GM12891 (cell line): ENCODE data around the gene LHFPL3.
"Not testable (repeated sequence)": the region's sequence is repeated elsewhere in the genome, so short reads cannot be mapped to it uniquely, and the experiment has no call there.

ENCODE experiments used
- DNase-seq: peaks from one replicate; pipeline ENCODE4 v3.0.0; 2011; ENCODE audit warnings: low spot score; ENCODE audit not compliant: insufficient read length
- FAIRE-seq: peaks from 2 replicates; lab custom pipeline; 2011; peaks lifted over from hg19 to GRCh38; lab: Jason Lieb, UNC
- PAX5 ChIP-seq: IDR thresholded peaks from 2 replicates; pipeline ENCODE4 v1.6.1; 2011; ENCODE audit warnings: low read length, moderate library complexity, mild to moderate bottlenecking; ENCODE audit not compliant: insufficient read depth, severe bottlenecking
- POLR2A ChIP-seq: IDR thresholded peaks from 2 replicates; pipeline ENCODE4 v1.6.1; 2011; ENCODE audit warnings: low read depth, low read length, control low read depth
- POLR2AphosphoS5 ChIP-seq: IDR thresholded peaks from 2 replicates; pipeline ENCODE4 v1.6.1; 2011; ENCODE audit warnings: low read depth, low read length, control low read depth
- POU2F2 ChIP-seq: IDR thresholded peaks from 2 replicates; pipeline ENCODE4 v1.6.1; 2011; ENCODE audit warnings: low read depth, mild to moderate bottlenecking, control low read depth, low read length, moderate library complexity
- SPI1 ChIP-seq: IDR thresholded peaks from 2 replicates; pipeline ENCODE4 v1.6.1; 2011; ENCODE audit warnings: low read depth, low read length, control low read depth
- TAF1 ChIP-seq: IDR thresholded peaks from 2 replicates; pipeline ENCODE4 v1.6.1; 2011; ENCODE audit warnings: low read depth, low read length, control low read depth

Gene LHFPL3

DNA sequence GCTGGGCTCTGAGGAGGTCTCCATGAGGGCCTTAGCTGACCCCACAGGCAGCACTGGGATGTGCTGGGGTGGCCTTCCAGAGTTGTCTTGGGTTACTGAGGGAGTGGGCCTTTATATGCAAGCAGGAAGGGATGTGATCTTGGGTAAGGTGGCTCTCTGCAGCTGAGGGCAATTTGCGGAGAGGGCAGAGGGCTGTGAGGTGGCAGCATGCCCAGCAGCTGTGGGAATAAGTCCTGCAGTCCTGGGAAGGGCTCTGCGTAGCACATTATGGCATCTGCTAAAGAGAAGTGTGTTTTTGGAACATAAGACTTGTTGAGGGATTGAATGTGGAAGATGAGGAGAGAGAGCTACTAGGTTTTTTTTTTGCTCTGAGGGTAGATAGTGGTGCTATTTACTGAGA, 586.0 kb downstream of the LHFPL3 start:
- no peak for TF ChIP-seq POLR2AphosphoS5
- TF ChIP-seq SPI1: no peak
- TF ChIP-seq PAX5: no peak
- no peak for TF ChIP-seq POU2F2
- no peak for TF ChIP-seq TAF1
- TF ChIP-seq POLR2A: no peak
- no peak for DNase-seq
- no peak for FAIRE-seq

DNA sequence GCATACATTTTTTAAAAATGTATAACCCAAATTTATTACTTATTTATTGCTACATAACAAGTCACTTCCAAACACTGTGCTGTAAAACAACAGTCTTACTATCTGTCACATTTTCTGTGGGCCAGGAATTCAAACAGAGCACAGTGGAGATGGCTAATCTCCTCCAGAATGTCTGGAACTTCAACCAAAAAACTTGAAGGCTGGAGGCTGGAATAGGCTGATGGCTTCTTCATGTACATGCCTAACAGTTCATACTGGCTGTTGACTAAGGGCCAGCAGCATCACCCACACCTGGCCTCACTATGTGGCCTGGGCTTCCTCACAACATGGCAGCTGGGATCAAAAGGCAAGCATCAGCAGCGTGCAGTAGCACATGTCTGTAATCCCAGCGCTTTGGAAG, 593.2 kb downstream of the LHFPL3 start:
- FAIRE-seq (no peak), DNase-seq (no peak)
- no peak for TF ChIP-seq POLR2AphosphoS5
- no peak for TF ChIP-seq SPI1

DNA sequence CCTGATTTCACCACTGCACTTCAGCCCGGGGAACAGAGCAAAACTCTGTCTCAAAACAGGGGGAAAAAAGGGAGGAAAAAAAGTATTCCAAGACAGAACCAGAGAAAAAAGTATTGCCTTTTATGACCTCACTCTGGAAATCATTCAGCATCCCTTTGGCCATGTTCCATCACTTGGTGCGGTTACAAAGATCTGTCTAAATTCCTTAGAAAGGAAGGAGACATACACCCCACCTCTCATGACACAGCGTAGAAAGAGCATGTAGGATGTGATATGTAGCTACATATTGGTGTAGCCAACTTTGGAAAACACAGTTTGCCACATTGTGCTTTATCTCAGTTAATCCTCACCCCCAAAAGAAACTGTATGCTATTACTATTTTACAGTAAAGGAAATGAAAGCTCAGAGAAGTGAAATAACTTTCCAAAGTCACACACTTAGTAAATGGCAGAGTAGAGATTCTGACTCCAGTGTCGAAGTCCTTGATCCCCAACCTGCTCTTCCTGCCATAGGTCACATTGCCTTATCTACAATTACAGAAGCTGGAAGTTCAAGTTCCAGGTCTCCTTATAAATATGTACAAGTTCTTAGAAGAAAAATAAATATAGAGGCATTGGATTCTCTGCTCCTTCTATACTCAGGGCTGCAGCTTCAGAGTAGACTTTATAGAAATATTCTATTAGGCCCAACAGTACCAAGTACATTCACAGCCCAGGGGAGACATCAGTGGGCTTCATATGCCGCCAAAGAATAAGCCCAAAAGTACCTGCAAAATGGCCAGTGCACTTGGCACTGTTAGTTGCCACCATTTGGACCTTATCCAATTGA, 594.0 kb downstream of the LHFPL3 start:
- FAIRE-seq (no peak), DNase-seq (no peak)
- TF ChIP-seq PAX5 (no peak), TAF1 (no peak), SPI1 (no peak), POLR2A (no peak), POU2F2 (no peak), POLR2AphosphoS5 (no peak)

DNA sequence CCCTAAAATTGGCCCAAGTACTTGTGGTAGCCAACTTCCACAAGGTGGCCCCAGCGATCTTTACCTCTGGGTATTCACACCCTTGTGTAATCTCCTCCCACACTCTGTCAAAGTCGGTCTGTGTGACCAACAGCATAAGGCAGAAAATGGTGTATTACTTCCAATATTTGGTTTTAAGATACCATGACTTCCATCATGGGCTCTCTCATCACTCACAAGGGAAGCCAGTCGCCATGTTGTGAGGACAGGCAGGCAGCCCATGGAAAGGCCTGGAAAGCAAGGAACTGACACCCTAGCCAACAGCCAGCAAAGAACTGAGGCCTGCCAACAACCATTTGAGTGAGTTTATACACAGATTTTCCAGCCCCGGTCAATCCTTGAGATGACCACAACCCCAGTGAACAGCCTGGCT, 594.6 kb downstream of the LHFPL3 start:
- no peak for TF ChIP-seq POLR2AphosphoS5
- no peak for TF ChIP-seq POLR2A
- TF ChIP-seq POU2F2: no peak
- TF ChIP-seq PAX5: no peak
- no peak for TF ChIP-seq SPI1
- no peak for TF ChIP-seq TAF1
- FAIRE-seq: peak; percentile 88

DNA sequence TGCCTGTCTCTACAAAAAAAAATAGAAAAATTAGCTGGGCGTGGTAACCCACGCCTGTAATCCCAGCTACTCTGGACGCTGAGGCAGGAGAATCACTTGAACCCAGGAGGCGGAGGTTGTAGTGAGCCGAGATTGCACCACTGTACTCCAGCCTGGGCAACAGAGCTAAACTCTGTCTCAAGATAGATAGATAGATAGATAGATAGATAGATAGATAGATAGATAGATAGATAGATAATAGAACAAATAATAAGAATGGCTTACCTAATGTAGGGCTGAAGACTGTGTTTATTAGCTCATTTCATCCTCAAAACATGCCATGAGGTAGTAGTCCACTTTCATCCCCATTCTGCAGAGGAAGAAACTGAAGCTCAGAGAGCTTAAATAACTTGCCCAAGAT, 597.8 kb downstream of the LHFPL3 start:
- FAIRE-seq, DNase-seq: not testable (repeated sequence)

More for the DNA sequence above, 594.6 kb downstream of the LHFPL3 start:
- peak; percentile 43 for DNase-seq

DNA sequence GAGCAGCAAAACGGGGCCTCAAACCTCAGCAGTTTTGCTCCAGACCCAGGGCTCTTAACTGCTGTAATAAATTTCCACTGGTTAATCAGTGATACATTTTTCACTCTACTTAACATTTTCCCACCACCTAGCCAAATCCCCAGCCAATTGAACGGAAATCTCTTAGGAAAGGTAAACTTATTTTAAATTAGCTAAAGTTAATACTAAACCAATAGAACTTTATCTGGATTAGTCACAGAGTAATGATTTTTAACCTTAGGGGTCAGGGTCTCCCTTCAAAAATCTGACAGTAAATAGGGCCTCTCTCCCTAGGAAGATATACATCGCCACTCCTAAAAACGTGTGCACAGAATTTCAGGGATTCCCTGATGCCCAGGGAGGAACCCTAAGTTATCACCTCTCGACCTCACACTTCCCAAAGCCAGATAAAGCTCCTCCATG, 598.2 kb downstream of the LHFPL3 start:
- no peak for FAIRE-seq
- TF ChIP-seq POLR2AphosphoS5 (no peak), PAX5 (no peak), POLR2A (no peak), POU2F2 (no peak), TAF1 (no peak), SPI1 (no peak)
- no peak for DNase-seq

DNA sequence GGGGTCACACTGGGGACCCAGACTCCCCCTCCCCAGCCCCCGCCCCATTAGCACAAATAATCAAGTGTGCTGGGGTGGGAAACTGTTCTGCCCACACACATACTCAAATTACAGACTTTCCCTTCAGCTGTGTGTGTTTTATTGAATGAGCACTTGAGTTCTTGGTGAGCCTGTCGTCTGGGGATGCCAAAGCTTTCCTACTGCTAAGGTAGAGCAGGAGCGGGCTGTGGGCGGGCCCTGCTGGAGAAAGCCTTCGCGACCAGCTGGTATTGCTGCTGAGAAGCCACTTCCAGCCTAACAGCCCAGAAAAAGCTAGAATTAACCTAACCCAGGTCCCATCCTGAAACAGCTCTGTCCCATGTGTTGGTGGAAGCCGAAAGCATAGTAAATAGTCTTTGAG, 598.7 kb downstream of the LHFPL3 start:
- TF ChIP-seq PAX5 (no peak), POLR2AphosphoS5 (no peak), POU2F2 (no peak), SPI1 (no peak), TAF1 (no peak)
- DNase-seq (no peak), FAIRE-seq (no peak)

DNA sequence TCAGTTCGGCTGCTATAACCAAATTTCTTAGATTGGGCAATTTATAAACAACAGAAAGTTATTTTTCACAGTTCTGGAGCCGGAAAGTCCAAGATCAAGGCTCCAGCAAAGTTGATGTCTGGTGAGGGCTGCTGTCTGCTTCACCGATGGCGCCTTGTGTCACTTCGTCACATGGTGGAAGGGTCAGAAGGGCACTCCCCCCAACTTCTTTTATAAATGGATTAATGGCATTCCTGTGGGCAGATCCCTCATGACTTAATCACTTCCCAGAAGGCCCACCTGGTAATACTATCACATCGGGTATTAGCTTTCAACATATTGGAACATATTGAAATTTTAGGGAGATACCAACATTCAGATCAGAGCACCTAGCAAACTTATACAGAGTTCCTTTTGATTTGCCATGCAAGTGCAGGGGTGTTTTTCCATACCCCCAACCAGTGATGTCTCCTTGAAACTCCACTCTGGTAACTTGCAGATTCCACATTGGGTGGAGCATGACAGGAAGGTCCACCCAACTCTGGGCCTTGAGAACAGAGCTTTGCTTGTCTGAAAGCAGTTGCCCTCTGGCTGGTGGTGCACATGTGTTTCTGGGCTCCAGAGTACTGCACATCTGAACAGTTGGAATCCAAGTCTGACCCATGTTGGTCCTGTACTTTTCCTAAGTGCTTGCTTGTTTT, 600.5 kb downstream of the LHFPL3 start:
- FAIRE-seq (no peak), DNase-seq (no peak)
- TF ChIP-seq POLR2A (no peak), POLR2AphosphoS5 (no peak), PAX5 (no peak), TAF1 (no peak), SPI1 (no peak), POU2F2 (no peak)

DNA sequence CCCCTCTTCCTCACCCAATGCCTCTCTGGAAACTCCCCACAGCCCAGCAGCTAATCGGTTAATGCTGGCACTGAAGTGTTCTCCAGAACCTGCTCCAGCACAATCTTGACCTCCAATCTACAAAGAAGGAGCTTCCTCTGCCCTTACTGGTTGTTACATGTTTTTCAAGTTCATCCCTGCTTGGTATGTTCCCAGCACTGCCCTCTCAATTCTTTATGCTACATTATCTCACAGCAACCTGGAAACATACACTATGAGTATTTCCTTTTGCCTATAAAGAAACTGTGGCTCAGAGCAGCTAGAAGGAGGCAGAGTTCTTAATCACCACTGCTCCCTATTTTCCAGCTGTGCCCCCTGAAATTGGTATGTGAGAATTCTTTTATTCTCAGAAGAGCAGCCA, 601.5 kb downstream of the LHFPL3 start:
- FAIRE-seq (no peak), DNase-seq (no peak)
- TF ChIP-seq TAF1 (no peak), PAX5 (no peak), POLR2A (no peak), POLR2AphosphoS5 (no peak), POU2F2 (no peak), SPI1 (no peak)
